Fibroblast of lung (primary cell): ENCODE results near the gene FRS2.

Source experiments
- EZH2 ChIP-seq: IDR thresholded peaks from 2 replicates; pipeline ENCODE4 v1.5.1; 2012; ENCODE audit warnings: low read length, control low read depth, mild to moderate bottlenecking; ENCODE audit errors: missing control alignments
- TF ChIP-seq, protein P1 (sequence below), 2 donors: IDR thresholded peaks in 1 of 2; conservative IDR thresholded peaks in 1 of 2; 1 replicate in 1 of 2; 2 replicates in 1 of 2; pipeline ENCODE4 v1.5.1; 2011 to 2012; ENCODE audit warnings: low read length in 2 of 2, control low read depth in 1 of 2, inconsistent platforms in 1 of 2, low read depth in 1 of 2, mild to moderate bottlenecking in 1 of 2

DNA sequence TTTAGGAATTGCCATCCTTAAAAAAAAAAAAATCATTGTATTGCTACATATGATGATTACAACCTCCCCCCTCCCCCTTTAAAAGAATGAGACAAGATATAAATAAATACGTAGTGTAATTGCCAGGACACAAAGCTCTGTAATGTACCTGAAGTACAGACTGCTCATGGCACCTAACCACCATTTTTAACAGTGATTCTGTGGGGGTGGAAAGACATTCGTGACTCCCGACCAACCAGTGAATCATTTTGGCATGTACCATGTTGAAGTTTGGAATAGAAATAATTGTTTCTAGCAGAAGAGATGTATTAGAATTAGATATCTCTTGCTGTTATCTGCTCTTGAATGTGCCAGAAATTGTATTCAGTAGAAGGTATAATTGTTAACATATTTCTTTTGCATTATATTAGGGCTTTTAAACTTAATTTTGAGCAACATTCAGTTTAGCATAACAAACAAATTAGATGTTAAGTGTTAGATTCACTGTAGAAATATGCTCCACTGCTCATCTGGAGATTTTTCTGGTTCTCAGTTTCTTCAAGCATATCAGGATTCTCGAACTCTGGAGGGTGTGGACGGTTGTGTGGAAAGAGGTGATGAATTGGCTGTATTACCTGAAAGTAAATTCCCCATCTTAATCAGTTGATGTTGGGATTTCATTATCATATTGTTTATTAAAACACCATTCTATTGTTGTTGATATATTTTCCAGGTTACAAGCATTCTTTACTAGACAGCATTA, 31.1 kb downstream of the FRS2 start:
- TF ChIP-seq, protein P1, sequence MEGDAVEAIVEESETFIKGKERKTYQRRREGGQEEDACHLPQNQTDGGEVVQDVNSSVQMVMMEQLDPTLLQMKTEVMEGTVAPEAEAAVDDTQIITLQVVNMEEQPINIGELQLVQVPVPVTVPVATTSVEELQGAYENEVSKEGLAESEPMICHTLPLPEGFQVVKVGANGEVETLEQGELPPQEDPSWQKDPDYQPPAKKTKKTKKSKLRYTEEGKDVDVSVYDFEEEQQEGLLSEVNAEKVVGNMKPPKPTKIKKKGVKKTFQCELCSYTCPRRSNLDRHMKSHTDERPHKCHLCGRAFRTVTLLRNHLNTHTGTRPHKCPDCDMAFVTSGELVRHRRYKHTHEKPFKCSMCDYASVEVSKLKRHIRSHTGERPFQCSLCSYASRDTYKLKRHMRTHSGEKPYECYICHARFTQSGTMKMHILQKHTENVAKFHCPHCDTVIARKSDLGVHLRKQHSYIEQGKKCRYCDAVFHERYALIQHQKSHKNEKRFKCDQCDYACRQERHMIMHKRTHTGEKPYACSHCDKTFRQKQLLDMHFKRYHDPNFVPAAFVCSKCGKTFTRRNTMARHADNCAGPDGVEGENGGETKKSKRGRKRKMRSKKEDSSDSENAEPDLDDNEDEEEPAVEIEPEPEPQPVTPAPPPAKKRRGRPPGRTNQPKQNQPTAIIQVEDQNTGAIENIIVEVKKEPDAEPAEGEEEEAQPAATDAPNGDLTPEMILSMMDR (conservative IDR thresholded peaks at IDR 0.05 in 1 of 2, IDR thresholded peaks at IDR 0.05 in 1 of 2; ENCODE audit: low read depth in 1 of 2, low read length in 2 of 2) = no peak
- no peak for TF ChIP-seq EZH2
